GM23248 (cell line): ENCODE results near the gene C14orf93.

Source experiments
- EZH2 ChIP-seq: fragments of 200-600 bp; sonication (generic); IDR thresholded peaks from 2 replicates; pipeline ENCODE4 v1.6.1; 2018; ENCODE audit warnings: antibody characterized with exemption, mild to moderate bottlenecking; ENCODE audit not compliant: insufficient read depth, poor library complexity, severe bottlenecking
- EZH2phosphoT487 ChIP-seq: fragments of 200-600 bp; sonication (generic); IDR thresholded peaks from 2 replicates; pipeline ENCODE4 v1.6.1; 2018; ENCODE audit warnings: antibody characterized with exemption, moderate library complexity, mild to moderate bottlenecking, low read depth; ENCODE audit not compliant: insufficient read depth

DNA sequence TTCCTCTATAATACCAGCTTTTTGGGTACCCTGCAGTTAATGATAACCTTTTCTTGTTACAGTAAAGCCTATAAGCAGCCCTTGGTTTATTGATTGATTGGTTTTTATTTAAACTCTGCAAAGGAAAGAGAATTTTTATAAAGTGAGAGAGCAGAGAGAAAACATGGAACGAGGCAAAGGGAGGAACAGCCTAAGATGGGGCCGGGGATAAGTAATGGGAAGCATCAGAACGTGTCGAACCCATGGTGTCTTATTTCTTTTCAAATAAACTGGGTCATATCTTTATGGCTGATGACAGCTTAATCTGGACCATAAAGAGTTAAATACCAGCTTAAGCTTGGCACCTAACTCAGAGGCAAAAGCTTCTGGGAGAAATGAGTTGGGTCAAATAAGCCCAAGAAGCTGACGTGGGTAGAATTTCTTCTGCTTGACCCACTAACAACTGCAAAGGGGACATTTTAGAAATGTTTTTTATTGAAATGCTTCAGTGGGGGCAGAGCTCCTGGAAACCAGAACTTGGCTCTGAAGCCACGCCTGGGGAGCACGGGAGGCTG is 12.0 kb upstream of the C14orf93 start:
- TF ChIP-seq EZH2 = no peak
- TF ChIP-seq EZH2phosphoT487 = no peak
